Suprapubic skin (tissue), 4 donors: Measurements from ENCODE around the gene CLSTN2.

ENCODE experiments used
- EP300 ChIP-seq: sonication (generic); formaldehyde crosslinking; IDR thresholded peaks from one replicate; pipeline ENCODE4 v1.6.1; 2017; ENCODE audit warnings: antibody characterized with exemption
- POLR2A ChIP-seq, 2 donors: fragments of 450-650 bp; IDR thresholded peaks; one replicate each; pipeline ENCODE4 v1.6.1; 2017; ENCODE audit warnings: antibody characterized with exemption in 2 of 2, mild to moderate bottlenecking in 2 of 2, moderate library complexity in 2 of 2
- POLR2AphosphoS5 ChIP-seq, 3 donors: sonication (generic); formaldehyde crosslinking; IDR thresholded peaks; one replicate each; pipeline ENCODE4 v1.6.1; 2017; ENCODE audit warnings: antibody characterized with exemption in 3 of 3
- TF ChIP-seq, protein P1 (sequence below), 2 donors: fragments of 200-600 bp in 1 of 2; fragments of 450-650 bp in 1 of 2; sonication (generic) in 1 of 2; IDR thresholded peaks; one replicate each; pipeline ENCODE4 v1.5.1; 2016 to 2019; ENCODE audit warnings: antibody characterized with exemption in 2 of 2, mild to moderate bottlenecking in 1 of 2, moderate library complexity in 1 of 2

DNA sequence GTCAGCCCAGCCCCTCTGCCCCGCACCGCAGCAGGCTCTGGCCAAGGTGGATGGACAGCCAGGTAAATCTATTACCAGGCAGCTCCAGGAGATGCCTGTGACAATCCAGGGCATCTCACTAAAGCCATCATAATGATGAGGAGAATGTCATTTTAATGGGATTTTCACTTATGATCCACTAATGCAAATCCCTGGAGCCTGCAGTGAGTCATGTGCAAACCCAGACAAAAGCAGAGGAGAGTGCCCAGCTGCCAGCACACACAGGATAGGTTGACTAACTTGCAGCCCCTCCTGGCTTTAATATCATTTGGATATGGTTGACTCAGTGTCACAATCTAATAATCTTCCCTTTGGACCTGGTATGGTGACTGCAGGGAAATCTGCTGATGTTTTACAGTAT is 536.0 kb downstream of the CLSTN2 start:
- TF ChIP-seq EP300: no peak
- TF ChIP-seq POLR2AphosphoS5 (IDR thresholded peaks at IDR 0.05): no peak
- no peak for TF ChIP-seq POLR2A (IDR thresholded peaks at IDR 0.05)
- TF ChIP-seq, protein P1, sequence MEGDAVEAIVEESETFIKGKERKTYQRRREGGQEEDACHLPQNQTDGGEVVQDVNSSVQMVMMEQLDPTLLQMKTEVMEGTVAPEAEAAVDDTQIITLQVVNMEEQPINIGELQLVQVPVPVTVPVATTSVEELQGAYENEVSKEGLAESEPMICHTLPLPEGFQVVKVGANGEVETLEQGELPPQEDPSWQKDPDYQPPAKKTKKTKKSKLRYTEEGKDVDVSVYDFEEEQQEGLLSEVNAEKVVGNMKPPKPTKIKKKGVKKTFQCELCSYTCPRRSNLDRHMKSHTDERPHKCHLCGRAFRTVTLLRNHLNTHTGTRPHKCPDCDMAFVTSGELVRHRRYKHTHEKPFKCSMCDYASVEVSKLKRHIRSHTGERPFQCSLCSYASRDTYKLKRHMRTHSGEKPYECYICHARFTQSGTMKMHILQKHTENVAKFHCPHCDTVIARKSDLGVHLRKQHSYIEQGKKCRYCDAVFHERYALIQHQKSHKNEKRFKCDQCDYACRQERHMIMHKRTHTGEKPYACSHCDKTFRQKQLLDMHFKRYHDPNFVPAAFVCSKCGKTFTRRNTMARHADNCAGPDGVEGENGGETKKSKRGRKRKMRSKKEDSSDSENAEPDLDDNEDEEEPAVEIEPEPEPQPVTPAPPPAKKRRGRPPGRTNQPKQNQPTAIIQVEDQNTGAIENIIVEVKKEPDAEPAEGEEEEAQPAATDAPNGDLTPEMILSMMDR (IDR thresholded peaks at IDR 0.05): no peak
